Parathyroid adenoma (tissue), 2 donors: ENCODE results near the gene SAG.
"Not testable (repeated sequence)": the region's sequence is repeated elsewhere in the genome, so short reads cannot be mapped to it uniquely, and the experiment has no call there.

Experiments
- H2AFZ ChIP-seq: fragments of 300-600 bp; sonication (generic); one replicate; pipeline ENCODE4 v1.7.0; 2017; ENCODE audit warnings: antibody characterized with exemption, mild to moderate bottlenecking
- H3K27ac ChIP-seq: fragments of 300-600 bp; sonication (generic); one replicate; pipeline ENCODE4 v1.7.0; 2017
- H3K27me3 ChIP-seq: fragments of 300-600 bp; sonication (generic); one replicate; pipeline ENCODE4 v1.7.0; 2017; ENCODE audit warnings: low read length; ENCODE audit not compliant: control insufficient read depth, insufficient read depth
- H3K36me3 ChIP-seq: fragments of 300-600 bp; sonication (generic); one replicate; pipeline ENCODE4 v1.7.0; 2017; ENCODE audit warnings: low read length; ENCODE audit not compliant: control insufficient read depth, insufficient read depth
- H3K4me1 ChIP-seq: fragments of 300-600 bp; sonication (generic); one replicate; pipeline ENCODE4 v1.7.0; 2017; ENCODE audit warnings: control low read depth
- H3K4me2 ChIP-seq: fragments of 300-600 bp; sonication (generic); one replicate; pipeline ENCODE4 v1.7.0; 2017; ENCODE audit warnings: low read length
- H3K4me3 ChIP-seq: fragments of 300-600 bp; sonication (generic); one replicate; pipeline ENCODE4 v1.7.0; 2017; ENCODE audit warnings: low read depth, low read length
- H3K79me2 ChIP-seq: fragments of 300-600 bp; sonication (generic); one replicate; pipeline ENCODE4 v1.7.0; 2017; ENCODE audit warnings: control low read depth
- H3K9ac ChIP-seq: fragments of 300-600 bp; sonication (generic); one replicate; pipeline ENCODE4 v1.7.0; 2017; ENCODE audit warnings: mild to moderate bottlenecking
- H3K9me3 ChIP-seq: fragments of 300-600 bp; sonication (generic); one replicate; pipeline ENCODE4 v1.7.0; 2017; ENCODE audit warnings: low read length; ENCODE audit not compliant: control insufficient read depth
- TF ChIP-seq, protein P1 (sequence below): fragments of 300-600 bp; sonication (generic); IDR thresholded peaks from one replicate; pipeline ENCODE4 v1.7.0; 2017; ENCODE audit warnings: antibody characterized with exemption, mild to moderate bottlenecking
- donor health status: primary hyperparathyroidism.

Gene SAG

DNA sequence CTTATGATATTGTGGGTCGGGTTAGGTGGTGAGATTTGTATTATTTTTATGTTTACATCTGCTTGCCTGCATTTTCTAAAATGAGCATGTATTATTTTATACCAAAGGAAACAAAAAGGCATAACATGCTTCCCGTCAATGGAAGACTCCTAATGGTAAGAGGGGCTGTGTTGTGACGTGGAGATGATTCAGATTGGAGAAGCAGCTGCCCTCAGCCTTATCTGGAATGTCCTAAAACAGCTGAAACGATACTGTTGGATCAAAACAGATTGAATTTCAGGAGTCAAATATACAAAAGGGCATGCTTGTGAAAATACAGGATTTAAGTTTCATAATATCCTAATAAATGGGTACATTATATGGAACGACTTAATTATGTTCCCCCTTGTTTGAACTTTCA is 65.7 kb downstream of the SAG start:
- Histone ChIP-seq H3K27ac (no peak overlapping the region), H3K36me3 (no peaks in the 10 kb centered on the region), H2AFZ (no peak overlapping the region), H3K27me3 (no peaks in the 10 kb centered on the region), H3K4me2 (no peak overlapping the region), H3K79me2 (peaks cover 5% of the 10 kb centered on the region), H3K9me3 (no peaks in the 10 kb centered on the region), H3K4me3 (no peak overlapping the region), H3K4me1 (no peaks in the 10 kb centered on the region), H3K9ac (no peak overlapping the region)
- TF ChIP-seq, protein P1, sequence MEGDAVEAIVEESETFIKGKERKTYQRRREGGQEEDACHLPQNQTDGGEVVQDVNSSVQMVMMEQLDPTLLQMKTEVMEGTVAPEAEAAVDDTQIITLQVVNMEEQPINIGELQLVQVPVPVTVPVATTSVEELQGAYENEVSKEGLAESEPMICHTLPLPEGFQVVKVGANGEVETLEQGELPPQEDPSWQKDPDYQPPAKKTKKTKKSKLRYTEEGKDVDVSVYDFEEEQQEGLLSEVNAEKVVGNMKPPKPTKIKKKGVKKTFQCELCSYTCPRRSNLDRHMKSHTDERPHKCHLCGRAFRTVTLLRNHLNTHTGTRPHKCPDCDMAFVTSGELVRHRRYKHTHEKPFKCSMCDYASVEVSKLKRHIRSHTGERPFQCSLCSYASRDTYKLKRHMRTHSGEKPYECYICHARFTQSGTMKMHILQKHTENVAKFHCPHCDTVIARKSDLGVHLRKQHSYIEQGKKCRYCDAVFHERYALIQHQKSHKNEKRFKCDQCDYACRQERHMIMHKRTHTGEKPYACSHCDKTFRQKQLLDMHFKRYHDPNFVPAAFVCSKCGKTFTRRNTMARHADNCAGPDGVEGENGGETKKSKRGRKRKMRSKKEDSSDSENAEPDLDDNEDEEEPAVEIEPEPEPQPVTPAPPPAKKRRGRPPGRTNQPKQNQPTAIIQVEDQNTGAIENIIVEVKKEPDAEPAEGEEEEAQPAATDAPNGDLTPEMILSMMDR: no peak

DNA sequence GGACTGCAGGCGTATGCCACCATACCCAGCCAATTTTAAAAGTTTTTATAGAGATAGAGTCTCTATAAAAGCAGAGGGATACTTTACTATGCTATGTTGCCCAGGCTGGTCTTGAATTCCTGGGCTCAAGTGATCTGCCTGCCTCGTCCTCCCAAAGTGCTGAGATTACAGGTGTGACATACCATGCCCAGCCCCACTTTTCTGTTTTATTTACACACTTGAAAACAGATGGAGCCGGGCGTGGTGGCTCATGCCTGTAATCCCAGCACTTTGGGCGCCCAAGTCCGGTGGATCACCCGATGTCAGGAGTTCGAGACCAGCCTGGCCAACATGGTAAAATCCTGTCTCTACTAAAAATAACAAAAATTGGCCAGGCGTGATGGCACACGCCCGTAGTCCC is 67.2 kb downstream of the SAG start:
- H3K27ac ChIP-seq, H3K79me2 ChIP-seq, H3K4me2 ChIP-seq, H3K9ac ChIP-seq, H3K27me3 ChIP-seq, H2AFZ ChIP-seq, H3K4me1 ChIP-seq, H3K9me3 ChIP-seq, H3K36me3 ChIP-seq, H3K4me3 ChIP-seq: not testable (repeated sequence)

DNA sequence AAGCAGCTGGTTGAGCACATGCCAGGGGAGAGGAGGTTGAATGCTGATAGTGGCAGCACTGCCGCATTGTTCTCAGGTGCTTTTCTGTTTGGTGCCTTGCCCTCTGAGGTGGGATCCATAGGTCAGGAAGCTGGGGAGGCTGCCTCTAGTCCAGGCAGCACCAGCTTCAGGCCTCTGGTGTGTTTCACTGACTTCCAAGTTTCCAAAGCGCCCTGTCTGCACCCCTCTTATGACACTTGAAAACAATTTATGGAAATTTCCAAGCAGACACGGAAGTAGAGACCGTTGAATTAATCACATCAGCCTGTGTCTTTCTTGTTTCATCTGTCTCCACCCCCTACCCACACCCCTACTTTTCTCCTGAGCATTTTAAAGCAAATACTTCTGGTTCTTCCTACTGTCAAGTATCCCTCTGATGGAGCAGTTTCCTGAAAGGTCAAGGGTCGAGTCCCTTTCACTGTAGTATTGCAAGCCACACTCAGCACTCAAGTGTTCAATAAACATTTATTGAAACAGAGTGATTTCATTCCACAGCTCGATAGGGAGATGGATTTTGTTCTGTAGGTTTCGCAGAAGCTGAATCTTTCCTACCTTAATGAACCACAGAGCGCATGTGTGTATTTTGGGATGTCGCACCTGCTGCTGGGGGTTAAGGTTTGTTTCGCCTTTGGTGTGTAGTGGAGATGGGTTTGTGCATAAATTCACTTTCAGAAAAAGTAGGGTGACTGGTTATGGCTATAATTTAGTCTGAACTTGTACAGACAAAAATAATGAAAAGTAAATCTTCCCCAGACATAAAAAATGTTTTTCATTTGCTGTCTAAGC is 68.1 kb downstream of the SAG start:
- Histone ChIP-seq H3K36me3 (no peaks in the 10 kb centered on the region), H3K4me1 (no peaks in the 10 kb centered on the region), H3K27ac (no peak overlapping the region), H3K9me3 (no peaks in the 10 kb centered on the region), H3K79me2 (peaks cover 15% of the 10 kb centered on the region), H2AFZ (no peak overlapping the region), H3K4me2 (no peak overlapping the region), H3K27me3 (no peaks in the 10 kb centered on the region), H3K4me3 (no peak overlapping the region), H3K9ac (no peak overlapping the region)
- TF ChIP-seq, protein P1: no peak

DNA sequence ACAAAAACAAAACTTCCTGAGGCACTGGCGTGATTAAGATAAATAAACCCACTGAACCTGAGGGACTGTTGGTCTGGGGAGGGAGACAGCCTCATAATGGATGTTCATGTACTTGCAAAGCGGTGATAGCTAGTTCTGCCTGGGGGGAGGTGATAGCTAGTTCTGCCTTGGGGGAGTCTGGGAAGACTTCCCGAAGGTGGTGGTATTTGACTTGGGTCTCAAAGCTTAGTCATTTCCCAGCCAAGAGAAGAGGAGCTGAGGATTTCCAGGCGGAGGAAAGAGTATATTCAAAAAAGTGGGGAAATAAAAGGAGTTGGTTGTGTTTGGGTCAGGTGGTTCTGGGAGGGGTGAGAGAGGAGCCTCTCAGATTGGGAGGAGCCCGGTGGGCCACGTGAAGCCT is 71.4 kb downstream of the SAG start:
- Histone ChIP-seq H3K79me2 (peaks cover 13% of the 10 kb centered on the region), H3K27me3 (no peaks in the 10 kb centered on the region), H2AFZ (no peak overlapping the region), H3K4me3 (no peak overlapping the region), H3K27ac (no peak overlapping the region), H3K4me1 (no peaks in the 10 kb centered on the region), H3K36me3 (no peaks in the 10 kb centered on the region), H3K9ac (no peak overlapping the region), H3K4me2 (no peak overlapping the region), H3K9me3 (no peaks in the 10 kb centered on the region)
- TF ChIP-seq, protein P1: no peak

DNA sequence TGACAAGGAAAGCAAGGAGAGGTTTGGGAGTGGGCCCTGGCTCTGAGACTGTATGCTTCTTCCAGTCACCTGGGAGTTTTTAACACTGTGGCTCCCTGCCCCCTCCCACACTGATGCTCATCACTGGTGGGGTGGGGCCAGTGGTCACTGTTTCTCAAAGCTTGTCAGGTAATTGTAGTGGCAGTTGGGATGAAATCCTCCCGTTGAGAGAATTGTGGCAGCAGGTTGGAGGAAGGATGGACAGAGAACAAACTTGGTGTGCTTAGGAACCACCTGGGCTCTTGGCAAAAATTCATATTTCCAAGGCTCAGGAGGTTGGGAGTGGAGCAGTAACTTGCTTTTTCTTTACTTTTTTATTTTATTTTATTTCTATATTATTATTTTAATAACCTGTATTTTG is 71.8 kb downstream of the SAG start:
- Histone ChIP-seq H3K9ac (no peak overlapping the region), H3K79me2 (peaks cover 13% of the 10 kb centered on the region), H3K27ac (no peak overlapping the region), H3K27me3 (no peaks in the 10 kb centered on the region), H3K9me3 (no peaks in the 10 kb centered on the region), H3K4me1 (no peaks in the 10 kb centered on the region), H3K36me3 (no peaks in the 10 kb centered on the region), H3K4me2 (no peak overlapping the region), H2AFZ (no peak overlapping the region), H3K4me3 (no peak overlapping the region)
- TF ChIP-seq, protein P1: no peak
